Measurements from ENCODE around the gene RABL2B.

RABL2B gene

GRCh38 chr22:50729391-50730012 is 53.9 kb downstream of the RABL2B start:
- TF ChIP-seq CTCF (conservative IDR thresholded peaks at IDR 0.05) (no peak), ZFX (IDR thresholded peaks at IDR 0.05) (no peak)
- H3K27ac ChIP-seq = no peak overlapping the region

DNA sequence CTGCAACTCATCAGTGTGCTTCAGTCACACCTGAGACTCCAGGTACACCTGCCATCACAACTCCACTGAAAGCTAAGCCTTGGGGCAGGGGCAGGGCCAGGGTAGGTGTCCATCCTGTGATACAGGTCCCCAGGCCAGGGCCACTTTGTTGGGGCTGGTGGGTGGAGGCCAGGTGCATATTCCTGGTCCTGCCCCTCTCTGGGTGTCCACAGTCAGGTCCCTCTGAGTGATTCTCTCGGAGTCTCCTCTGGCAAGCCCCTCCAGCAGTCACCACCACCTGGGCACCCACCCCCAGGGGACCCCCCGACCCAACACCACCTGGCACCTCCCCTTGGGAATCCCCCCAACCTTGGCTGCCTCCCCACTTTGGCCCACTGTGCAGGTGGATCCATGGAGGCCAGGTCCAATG is 54.9 kb downstream of the RABL2B start:
- no peak overlapping the region for H3K27ac ChIP-seq

DNA sequence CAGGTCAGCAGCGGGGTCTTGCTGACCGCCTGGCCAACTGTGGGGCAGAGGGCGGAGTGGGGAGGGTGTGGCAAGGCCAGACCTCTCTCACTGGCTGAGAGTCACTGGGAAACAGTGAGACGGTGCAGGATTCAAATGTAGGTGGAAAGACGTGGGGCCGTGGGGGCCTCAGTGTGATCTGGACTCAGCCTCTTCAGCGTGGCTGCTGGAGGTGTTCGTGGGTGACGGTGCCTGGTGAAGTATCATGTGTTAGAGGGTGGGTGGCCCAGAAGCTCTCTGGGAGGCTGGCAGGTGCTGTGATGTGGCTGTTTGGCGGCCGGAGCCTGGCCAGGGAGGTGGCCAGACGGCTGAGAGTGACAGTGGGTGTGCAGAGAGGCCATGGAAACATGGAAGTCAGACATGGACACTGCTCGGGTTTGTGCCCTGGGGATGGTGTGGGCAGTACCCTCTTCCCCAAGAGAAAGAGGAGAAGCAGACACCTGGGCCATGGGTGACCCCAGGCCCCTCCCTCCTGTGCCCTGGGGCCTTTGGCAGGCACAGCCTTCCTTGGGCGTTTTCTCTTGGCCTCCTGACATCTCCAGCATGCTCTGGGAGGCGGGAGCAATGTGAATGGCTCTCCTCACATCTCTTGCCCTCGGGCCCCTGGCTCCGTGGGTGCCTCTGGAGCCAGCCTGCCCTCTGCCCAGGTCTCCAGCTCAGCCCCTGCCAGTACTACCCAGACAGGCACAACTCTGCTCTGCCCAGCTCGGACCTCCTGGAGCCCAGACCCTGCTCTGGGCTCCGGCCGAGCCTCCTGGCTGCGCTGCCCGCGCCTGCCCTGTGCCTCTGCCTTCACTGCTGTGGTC is 55.5 kb downstream of the RABL2B start:
- no peak for TF ChIP-seq ZFX (IDR thresholded peaks at IDR 0.05)
- TF ChIP-seq CTCF (conservative IDR thresholded peaks at IDR 0.05) = no peak
- H3K27ac ChIP-seq = no peak overlapping the region

More for the DNA sequence above, 54.9 kb downstream of the RABL2B start:
- no peak for TF ChIP-seq ZFX (IDR thresholded peaks at IDR 0.05)
- TF ChIP-seq CTCF (conservative IDR thresholded peaks at IDR 0.05) = no peak

DNA sequence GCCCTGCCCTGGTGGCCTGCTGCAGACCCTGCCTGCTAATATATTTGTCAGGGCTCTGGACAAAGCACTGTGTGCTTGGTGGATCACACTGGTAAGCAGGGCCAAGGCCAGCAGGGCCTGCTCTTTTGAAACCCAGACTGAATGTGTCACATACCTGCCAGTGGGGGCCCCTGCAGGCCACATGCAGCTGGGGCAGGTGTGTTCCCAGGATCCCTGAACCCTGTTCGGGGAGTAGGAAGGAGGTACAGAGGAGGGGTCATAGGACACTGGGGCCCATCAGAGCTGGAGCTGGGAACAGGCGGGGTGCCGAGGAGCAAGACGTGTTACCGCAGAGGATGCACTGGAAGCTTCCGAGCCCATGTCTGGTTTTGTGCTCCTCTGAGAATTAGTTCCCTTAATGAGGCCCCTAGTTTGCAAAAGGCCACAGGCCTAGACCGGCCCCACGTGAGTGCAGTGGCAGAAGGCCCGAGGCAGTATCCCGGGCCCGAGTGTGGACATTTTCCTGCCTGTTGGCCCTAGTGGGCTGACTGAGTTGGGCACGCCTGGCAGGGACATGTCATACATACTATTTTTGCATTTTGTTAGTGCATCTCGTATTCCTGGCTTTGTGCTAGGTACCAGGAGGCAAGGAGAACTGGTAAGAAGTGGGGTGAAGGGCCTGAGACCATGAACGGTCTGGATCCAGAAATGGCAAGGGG is 56.6 kb downstream of the RABL2B start:
- TF ChIP-seq CTCF (conservative IDR thresholded peaks at IDR 0.05) (no peak), ZFX (IDR thresholded peaks at IDR 0.05) (no peak)

GRCh38 chr22:50725597-50725996 is 57.8 kb downstream of the RABL2B start:
- TF ChIP-seq CTCF (conservative IDR thresholded peaks at IDR 0.05) = no peak
- TF ChIP-seq ZFX (IDR thresholded peaks at IDR 0.05) = no peak
- H3K27ac ChIP-seq = no peak overlapping the region

More for the DNA sequence above, 56.6 kb downstream of the RABL2B start:
- no peak overlapping the region for H3K27ac ChIP-seq

DNA sequence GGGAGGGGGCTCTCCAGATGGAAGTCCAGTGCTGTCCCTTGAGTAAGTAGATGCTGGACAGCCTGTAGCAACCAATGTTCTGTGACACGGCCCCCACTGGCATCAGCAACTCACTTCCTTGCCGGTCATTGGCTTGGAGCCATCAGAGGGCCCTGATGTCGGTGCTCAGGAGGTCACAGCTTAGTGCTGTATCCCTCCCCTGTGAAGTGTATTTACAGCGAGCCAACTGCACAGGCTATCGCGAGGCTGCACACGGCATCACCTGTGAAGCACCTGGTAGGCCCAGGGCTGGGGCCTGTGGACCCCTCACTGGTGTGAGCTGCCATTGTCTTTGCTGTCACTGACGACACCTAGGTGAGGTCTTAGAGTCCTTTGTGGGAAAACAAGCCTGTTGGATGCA is 58.8 kb downstream of the RABL2B start:
- H3K27ac ChIP-seq = no peak overlapping the region
- TF ChIP-seq ZFX (IDR thresholded peaks at IDR 0.05) (no peak), CTCF (conservative IDR thresholded peaks at IDR 0.05) (no peak)

DNA sequence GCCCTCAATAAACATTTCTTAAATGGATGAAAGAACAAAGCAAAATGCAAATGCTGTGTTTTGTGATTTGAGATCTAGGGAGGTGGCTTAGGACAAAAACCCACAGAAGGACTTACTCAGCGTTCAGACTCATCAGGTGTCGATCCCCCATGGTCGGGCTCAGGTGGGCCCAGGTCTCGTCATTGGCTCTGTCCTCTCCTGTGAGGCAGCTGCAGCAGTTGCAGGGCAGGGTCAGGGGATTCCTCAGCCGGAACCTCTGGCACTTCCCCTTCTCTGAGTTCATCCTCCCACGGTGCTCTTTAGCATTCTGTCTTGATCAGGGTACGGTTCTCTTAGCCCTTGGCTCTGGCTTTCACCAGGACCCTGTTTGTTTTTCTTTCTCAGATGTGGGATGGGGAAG is 59.4 kb downstream of the RABL2B start:
- TF ChIP-seq CTCF (conservative IDR thresholded peaks at IDR 0.05) (no peak), ZFX (IDR thresholded peaks at IDR 0.05) (no peak)
- no peak overlapping the region for H3K27ac ChIP-seq
